Measurements from ENCODE around the gene NPAS2.

NPAS2 gene

DNA sequence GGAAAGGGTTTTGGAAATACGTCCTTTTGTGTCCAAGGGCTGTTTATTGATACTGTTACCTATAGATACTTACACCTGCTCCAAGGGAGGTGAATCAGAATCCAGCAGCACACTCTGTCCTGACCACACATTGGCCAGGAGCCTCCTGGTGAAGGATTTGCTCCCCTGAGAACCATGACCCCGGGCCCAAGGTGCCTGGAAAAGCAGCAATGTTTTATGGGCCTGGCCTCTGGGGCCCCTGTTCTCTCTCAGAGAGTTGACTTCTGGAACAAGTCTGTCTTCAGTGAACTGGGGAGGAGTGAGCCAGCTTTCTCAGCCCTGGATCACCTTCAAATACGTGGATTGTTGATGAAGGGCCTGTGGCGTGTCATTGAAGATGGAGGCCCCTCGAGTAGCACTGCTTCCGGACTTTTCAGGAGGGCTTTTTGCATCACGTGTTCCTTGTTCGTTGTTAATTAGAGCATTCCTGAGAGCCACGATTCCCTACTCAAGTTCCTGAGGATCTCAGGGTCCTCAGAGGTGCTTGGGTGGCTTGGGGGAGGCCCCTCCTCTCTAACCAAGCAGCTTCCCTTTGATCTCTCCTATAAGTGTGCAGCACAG lies 103.6 kb downstream of the NPAS2 start:
- DNase-seq, result no peak

- DNase-seq, result no peak
Observed at GRCh38 chr2:100924122-100924519, 104.2 kb downstream of the NPAS2 start.

GRCh38 chr2:100924520-100925451 lies 104.8 kb downstream of the NPAS2 start:
- peak; percentile 4 to 58 for DNase-seq

GRCh38 chr2:100928235-100928634 lies 108.3 kb downstream of the NPAS2 start:
- DNase-seq, result no peak

DNA sequence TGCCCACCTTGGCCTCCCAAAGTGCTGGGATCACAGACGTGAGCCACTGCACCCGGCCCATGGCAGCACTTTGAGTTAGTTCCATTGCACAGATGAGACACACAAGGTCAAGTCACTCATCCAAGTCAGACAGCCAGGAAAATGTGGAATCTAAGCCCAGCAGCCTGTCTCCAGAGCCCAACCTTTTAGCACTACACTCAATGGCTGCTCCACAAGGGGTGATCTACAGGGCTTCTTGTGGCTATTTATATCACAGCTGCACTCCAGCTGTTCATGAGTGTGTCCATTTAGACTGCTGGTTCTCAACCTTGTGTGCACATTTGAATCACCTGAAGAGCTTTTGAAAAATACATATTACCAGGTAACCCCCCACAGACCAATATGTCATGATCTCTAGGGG lies 109.2 kb downstream of the NPAS2 start:
- DNase-seq, result no peak

GRCh38 chr2:100934504-100935371 lies 114.8 kb downstream of the NPAS2 start:
- no peak for DNase-seq

GRCh38 chr2:100935372-100935752 lies 115.4 kb downstream of the NPAS2 start:
- DNase-seq, result no peak

GRCh38 chr2:100936070-100936741 lies 116.3 kb downstream of the NPAS2 start:
- DNase-seq, result no peak

- DNase-seq, result no peak
Observed at GRCh38 chr2:100936972-100937542, 117.1 kb downstream of the NPAS2 start.

- DNase-seq, result no peak
Observed at GRCh38 chr2:100938031-100939026, 118.4 kb downstream of the NPAS2 start.

DNA sequence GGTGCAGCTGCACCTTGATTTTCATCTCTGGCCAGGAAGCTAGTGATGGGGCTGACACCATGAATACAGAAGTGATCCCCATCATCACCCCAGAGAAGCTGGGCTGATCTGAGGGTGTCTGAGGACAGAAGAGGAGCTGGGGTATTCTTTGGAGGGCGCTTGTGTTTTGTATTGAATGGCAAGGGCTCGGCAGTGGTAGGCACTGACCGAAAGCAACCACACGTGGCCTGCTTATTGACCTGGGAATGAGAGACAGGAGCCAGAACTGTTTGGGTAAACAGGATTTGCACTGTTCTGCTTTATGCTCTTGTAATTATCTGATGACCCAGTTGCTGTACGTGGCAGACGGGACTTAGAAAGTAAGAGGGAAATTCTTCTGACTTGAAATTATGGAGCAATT lies 119.5 kb downstream of the NPAS2 start:
- no peak for DNase-seq

- DNase-seq, result no peak
Observed at GRCh38 chr2:100940240-100940639, 120.3 kb downstream of the NPAS2 start.

DNA sequence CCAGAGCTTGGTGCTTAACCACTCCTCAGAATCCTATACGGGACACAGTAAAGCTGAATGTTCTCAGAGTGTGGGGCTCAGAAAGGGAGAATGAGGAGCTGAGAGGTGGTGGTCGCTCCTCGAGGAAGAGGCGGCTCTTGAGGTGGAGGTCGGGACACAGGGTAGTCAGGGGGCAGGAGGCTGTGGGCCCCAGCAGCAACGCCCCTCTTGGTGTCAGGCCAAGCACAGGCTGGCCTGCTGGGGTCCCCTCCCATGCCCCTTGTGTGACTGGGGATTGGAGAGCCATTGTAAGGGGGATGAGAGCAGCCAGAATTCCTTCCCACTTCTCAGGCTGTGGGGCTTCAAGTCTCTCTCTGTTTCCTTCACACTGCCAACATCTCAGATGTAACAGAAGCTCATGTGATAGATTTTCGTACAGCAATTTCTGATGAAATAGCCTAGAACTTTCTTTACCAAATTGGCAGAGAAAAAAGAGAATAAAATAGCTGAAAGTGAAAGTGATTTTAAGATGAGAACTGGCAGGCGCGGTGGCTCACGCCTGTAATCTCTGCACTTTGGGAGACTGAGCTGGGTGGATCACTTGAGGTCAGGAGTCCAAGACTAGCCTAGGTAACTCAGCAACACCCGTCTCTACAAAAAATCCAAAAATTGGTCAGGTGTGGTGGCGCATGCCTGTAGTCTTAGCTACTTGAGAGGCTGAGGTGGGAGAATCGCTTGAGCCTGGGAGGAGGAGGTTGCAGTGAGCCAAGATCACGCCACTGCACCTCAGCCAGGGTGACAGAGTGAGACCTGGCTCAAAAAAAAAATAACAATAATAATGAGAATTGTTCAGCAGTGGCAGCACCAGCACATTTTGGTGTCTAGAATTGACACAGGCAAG lies 121.1 kb downstream of the NPAS2 start:
- DNase-seq, result peak in 1 of 2 donors; percentile 16

DNA sequence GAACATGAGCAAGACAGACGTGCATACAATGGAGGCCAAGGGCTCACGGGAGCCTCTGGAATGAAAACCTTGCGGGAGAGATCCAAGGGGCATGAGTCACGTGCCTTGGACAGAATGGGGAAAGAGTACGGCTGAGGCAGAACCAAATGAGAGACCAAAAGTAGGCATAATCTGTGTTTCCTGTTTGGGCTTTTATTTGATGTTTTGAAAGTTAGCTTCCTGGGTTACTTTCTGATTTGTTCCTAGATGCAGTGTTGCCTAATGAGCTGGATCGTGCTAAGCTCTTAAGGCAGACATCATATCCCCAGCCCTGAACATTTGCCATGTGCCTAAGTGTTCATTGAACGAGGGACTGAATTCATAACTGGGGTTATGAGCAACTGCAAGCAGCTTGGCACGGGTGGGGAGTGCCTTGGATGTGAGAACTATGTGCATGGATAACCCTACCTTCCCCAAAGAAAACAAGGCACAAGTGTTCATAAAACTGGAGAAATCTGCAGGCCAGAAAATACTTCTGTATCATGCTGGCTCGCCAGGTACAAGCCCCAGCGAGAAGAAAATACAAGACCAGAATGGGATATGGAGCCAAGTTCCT lies 121.8 kb downstream of the NPAS2 start:
- DNase-seq, result no peak

DNA sequence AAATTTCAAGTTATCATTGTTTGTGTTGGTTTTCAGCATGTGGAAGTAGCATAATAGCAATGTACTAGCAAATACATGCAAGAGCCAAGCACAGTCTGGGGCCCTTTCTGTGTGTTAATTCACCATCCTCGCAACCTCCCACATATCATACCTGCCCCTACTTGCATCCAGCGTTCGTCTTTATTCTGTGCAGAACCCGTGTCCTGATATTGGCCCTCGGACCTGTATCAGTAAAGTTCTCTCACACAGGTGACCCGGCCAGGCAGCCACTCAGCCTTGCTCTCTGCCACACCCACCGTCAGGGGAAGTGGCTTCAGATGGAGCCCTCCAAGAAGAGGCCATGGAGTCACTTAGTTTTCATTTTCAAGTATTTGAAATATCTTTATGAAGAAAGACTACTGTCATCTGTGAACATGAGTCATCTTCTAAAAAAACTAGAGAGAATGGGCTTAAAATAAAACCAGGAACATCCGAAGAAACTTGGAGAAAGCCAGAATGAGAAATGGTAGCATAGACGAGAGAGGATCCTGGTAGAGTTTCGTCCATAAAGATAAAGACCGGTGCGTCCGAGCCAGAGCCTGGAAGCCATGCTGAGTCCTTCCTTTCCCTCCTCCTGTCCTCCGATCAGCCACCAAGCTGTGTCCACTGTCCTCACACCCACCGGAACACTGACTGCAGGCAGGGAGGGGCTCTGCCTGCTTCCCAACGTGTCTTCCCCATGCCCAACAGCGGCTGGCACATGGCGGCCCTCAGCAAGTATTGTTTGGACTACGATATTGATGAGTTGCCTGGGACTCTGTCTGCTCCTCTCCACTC lies 124.9 kb downstream of the NPAS2 start:
- DNase-seq, result no peak

DNA sequence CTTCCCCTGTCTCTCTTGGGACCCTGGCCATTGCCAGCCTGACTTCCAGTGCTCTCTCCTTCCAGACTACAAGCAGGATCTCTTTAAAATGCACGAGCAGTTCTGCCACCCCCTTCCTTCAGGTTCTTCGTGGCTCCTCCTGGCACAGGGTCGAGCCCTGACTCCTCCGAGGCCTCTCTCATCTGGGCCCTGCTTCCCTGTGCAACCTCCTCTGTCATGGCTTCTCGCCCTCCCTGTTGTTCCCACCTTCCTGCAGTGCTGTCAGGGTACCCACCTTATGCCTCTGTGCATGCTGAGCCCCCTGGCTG lies 125.4 kb downstream of the NPAS2 start:
- no peak for DNase-seq

DNA sequence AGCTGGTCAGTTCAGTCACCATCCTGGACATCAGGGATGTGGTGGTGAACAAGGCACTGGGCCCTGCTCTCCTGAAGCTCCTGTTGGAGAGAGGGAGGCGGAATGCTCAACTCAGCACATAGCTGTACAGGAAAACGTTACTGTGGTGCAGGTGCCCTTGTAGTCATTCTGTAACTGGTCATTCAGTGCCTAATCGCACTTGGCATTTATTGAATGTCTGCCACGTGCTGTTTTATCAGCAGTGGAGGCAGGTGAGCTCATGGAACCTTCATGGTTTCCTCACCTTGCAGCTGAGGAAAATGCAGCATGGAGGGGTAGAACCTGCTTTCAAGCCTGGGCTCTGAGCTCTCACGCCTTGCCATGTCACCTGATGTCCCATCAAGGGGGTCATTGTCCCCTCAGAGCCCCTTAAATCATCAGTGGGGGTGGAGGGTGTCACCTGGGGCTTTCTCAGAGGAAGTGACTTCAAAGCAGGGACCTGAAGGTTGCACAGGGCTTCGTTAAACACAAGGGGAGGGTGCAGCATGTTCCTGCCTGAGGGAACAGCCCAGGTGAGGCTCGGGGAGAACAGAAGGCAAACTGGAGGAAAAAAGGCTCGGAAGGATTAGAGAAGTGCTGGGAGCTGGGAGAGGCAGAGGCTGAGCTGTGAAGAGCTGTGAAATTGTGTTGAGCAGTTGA lies 126.1 kb downstream of the NPAS2 start:
- DNase-seq, result no peak

Measured in CD4-positive, alpha-beta T cell treated with Interferon alpha-2 for 1 hour (primary cell).